ENCODE data around the gene RBBP4. TPM values are rescaled to one million over a fixed set of nuclear protein-coding genes. Genes with fewer than 3 reads are reported as not detected.
"Not testable (repeated sequence)": the region's sequence is repeated elsewhere in the genome, so short reads cannot be mapped to it uniquely, and the experiment has no call there.

The RBBP4 gene
- polyA plus RNA-seq, 1 donor from 2014 or later: 270 TPM

- no peak overlapping the region for H3K27ac ChIP-seq (ENCODE audit: low read length)
- TF ChIP-seq SMC3 (conservative IDR thresholded peaks at IDR 0.05; ENCODE audit: poor library complexity): no peak
- TF ChIP-seq POLR2AphosphoS5 (IDR thresholded peaks at IDR 0.05): no peak
- TF ChIP-seq MXI1 (conservative IDR thresholded peaks at IDR 0.05; ENCODE audit: poor library complexity, severe bottlenecking): no peak
- no peak for TF ChIP-seq EP300 (conservative IDR thresholded peaks at IDR 0.05; ENCODE audit: poor library complexity, severe bottlenecking)
- TF ChIP-seq RAD21 (conservative IDR thresholded peaks at IDR 0.05): no peak
- no peak for TF ChIP-seq EZH2 (IDR thresholded peaks at IDR 0.05; ENCODE audit: borderline replicate concordance, insufficient read depth, low read length, poor library complexity, severe bottlenecking)
- TF ChIP-seq TAF1 (IDR thresholded peaks at IDR 0.05; ENCODE audit: low read depth): no peak
- no peak for TF ChIP-seq CTCF (IDR thresholded peaks at IDR 0.05; ENCODE audit: poor library complexity, severe bottlenecking)
- no peak for TF ChIP-seq REST (IDR thresholded peaks at IDR 0.05; ENCODE audit: borderline replicate concordance)
- no peaks in the 10 kb centered on the region for H3K36me3 ChIP-seq (ENCODE audit: insufficient read depth, low read length)
- no peaks in the 10 kb centered on the region for H3K9me2 ChIP-seq (ENCODE audit: insufficient read depth, low read length)
- no peaks in the 10 kb centered on the region for H3F3A ChIP-seq (ENCODE audit: insufficient read depth, low read length, poor library complexity, severe bottlenecking)
- H4K20me1 ChIP-seq (ENCODE audit: insufficient read depth): no peaks in the 10 kb centered on the region
- no peaks in the 10 kb centered on the region for H3K27me3 ChIP-seq (ENCODE audit: insufficient read depth, low read depth, low read length)
- no peak overlapping the region for H2AFZ ChIP-seq (ENCODE audit: low read depth, low read length)
- no peak overlapping the region for H3K9ac ChIP-seq (ENCODE audit: low read length)
- H3K4me2 ChIP-seq (ENCODE audit: low read length): no peak overlapping the region
- H3K4me3 ChIP-seq (ENCODE audit: low read length): no peak overlapping the region
- no peaks in the 10 kb centered on the region for H3K9me3 ChIP-seq (ENCODE audit: low read length)
- no peaks in the 10 kb centered on the region for H3K79me2 ChIP-seq (replicated peaks; ENCODE audit: insufficient read depth, low read length)
These were observed 24.8 kb upstream of the RBBP4 start for GRCh38 chr1:32626176-32626575.

- Histone ChIP-seq H3K9me3 (ENCODE audit: low read length) (no peaks in the 10 kb centered on the region), H3K27ac (ENCODE audit: low read length) (no peak overlapping the region), H3K9me2 (ENCODE audit: insufficient read depth, low read length) (no peaks in the 10 kb centered on the region), H3K9ac (ENCODE audit: low read length) (no peak overlapping the region), H3K27me3 (ENCODE audit: insufficient read depth, low read depth, low read length) (no peaks in the 10 kb centered on the region), H3F3A (ENCODE audit: insufficient read depth, low read length, poor library complexity, severe bottlenecking) (no peaks in the 10 kb centered on the region), H3K79me2 (replicated peaks; ENCODE audit: insufficient read depth, low read length) (no peaks in the 10 kb centered on the region), H3K36me3 (ENCODE audit: insufficient read depth, low read length) (no peaks in the 10 kb centered on the region), H3K4me2 (ENCODE audit: low read length) (no peak overlapping the region), H4K20me1 (ENCODE audit: insufficient read depth) (no peaks in the 10 kb centered on the region), H3K4me3 (ENCODE audit: low read length) (no peak overlapping the region), H2AFZ (ENCODE audit: low read depth, low read length) (no peak overlapping the region)
- no peak for TF ChIP-seq MXI1 (conservative IDR thresholded peaks at IDR 0.05; ENCODE audit: poor library complexity, severe bottlenecking)
- no peak for TF ChIP-seq EP300 (conservative IDR thresholded peaks at IDR 0.05; ENCODE audit: poor library complexity, severe bottlenecking)
These were observed 23.3 kb upstream of the RBBP4 start for GRCh38 chr1:32627596-32628162.

GRCh38 chr1:32630173-32630572, 20.8 kb upstream of the RBBP4 start:
- H4K20me1 ChIP-seq (ENCODE audit: insufficient read depth); H3K27me3 ChIP-seq (ENCODE audit: insufficient read depth, low read depth, low read length); H3K36me3 ChIP-seq (ENCODE audit: insufficient read depth, low read length); H3K4me3 ChIP-seq (ENCODE audit: low read length); H3K79me2 ChIP-seq (replicated peaks; ENCODE audit: insufficient read depth, low read length); H3K9ac ChIP-seq (ENCODE audit: low read length); H3K9me2 ChIP-seq (ENCODE audit: insufficient read depth, low read length); H2AFZ ChIP-seq (ENCODE audit: low read depth, low read length); H3K9me3 ChIP-seq (ENCODE audit: low read length); H3K4me2 ChIP-seq (ENCODE audit: low read length); H3F3A ChIP-seq (ENCODE audit: insufficient read depth, low read length, poor library complexity, severe bottlenecking); H3K27ac ChIP-seq (ENCODE audit: low read length): not testable (repeated sequence)
